ENCODE data around the gene TMEM131.
"Not testable (repeated sequence)": the region's sequence is repeated elsewhere in the genome, so short reads cannot be mapped to it uniquely, and the experiment has no call there.

TMEM131 gene

DNA sequence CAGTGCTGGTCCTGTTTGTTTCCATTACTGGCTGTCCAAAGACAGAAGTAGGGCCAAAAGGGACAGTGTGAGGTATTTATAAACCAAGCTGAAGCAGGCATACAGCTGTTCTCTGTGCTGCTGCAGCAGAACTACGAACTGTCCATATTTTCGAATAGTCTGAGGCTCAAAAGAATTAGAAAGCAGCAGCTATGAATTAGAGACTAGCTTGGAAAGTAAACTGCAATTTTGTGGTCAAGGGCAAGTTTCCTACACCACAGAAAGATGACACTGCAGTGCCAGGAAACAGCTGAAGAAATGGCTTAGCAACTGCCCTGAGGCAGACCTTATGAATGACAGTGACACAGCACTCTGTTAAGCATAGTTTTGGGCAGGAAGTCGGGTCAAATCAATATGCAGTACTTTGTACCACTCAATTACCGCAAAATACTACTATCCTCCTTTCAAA, 125.3 kb downstream of the TMEM131 start:
- no peak for TF ChIP-seq ZNF274 (IDR thresholded peaks at IDR 0.05; ENCODE audit: low read depth, low read length)
- H3K4me3 ChIP-seq (ENCODE audit: low read length) = no peak overlapping the region

DNA sequence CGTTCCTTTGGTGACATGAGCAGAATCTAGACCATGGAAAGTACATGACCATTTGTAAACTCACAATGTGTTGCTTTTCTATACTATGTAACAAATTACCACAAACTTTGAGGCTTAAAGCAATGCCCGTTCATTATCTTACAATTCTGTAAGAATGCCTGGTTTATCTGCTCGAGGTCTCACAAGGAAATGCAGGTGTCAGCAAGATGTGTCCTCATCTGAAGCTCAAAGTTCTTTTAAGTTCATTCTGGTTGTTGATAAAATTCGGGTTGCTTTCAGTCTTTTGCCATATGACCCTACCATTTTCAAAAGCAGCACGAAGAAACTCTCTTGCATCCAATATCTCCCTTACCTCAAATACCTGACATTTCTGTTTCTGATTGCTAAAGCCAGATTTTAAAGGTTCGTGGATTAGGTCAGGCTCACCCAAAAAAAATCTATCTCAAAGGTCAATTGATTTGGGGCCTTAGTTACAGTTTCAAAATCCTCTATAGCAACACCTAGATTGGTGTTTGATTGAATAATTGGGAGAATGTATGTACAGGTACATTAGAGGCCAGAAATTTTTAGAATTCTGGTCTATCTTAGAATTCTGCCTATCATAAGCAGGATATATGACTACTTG, 125.9 kb downstream of the TMEM131 start:
- no peak overlapping the region for H3K4me3 ChIP-seq (ENCODE audit: low read length)
- no peak for TF ChIP-seq ZNF274 (IDR thresholded peaks at IDR 0.05; ENCODE audit: low read depth, low read length)

DNA sequence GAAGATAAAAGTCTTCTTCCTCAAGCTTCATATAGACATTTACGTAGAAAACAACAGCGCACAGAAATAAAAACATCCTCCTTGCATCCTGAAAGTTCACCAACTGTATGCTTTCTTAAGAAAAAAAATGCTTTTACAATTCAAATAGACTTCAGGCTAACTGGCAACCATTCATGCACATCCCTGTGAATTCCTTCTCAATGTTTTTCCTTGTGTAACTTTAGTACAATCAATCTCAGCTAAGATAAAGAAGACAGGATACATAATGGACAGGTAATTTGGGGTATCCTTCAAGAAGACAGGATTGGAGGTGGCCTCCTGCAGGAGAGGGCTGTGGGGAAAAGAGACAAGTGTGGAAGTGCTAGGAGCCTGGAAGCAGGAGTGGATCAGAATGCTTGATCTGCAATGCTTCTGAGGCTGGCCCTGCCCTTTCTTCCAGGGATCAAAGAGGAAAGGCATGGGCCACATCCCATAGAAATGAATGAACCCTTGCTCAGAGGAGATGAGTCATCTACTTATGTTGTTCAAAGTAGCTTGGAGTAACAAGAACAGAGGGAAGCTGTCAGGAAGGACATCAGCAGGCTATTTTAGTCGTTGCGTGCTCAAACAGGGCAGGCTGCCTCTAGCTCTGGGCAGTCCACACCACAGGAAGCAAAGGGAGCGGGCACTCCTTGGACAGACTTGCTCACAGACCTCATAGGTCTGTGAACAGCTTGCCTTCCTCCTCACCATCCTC, 126.6 kb downstream of the TMEM131 start:
- TF ChIP-seq ZNF274 (IDR thresholded peaks at IDR 0.05; ENCODE audit: low read depth, low read length) = no peak
- H3K4me3 ChIP-seq (ENCODE audit: low read length) = no peak overlapping the region

DNA sequence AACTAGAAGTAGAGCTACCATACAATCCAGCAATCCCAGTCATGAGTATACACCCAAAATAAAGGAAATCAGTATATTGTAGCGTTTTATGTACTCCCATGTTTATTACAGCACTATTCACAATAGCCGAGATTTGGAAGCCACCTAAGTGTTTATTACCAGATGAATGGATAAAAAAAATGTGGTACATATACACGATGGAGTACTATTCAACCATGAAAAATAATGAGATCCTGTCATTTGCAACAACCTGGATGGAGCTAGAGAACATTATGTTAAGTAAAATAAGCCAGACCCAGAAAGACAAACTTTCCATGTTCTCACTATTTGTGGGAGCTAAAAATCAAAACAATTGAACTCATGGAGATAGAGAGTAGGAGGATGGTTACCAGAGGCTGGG, 131.9 kb downstream of the TMEM131 start:
- no peak for TF ChIP-seq ZNF274 (IDR thresholded peaks at IDR 0.05; ENCODE audit: low read depth, low read length)
- no peak overlapping the region for H3K4me3 ChIP-seq (ENCODE audit: low read length)

DNA sequence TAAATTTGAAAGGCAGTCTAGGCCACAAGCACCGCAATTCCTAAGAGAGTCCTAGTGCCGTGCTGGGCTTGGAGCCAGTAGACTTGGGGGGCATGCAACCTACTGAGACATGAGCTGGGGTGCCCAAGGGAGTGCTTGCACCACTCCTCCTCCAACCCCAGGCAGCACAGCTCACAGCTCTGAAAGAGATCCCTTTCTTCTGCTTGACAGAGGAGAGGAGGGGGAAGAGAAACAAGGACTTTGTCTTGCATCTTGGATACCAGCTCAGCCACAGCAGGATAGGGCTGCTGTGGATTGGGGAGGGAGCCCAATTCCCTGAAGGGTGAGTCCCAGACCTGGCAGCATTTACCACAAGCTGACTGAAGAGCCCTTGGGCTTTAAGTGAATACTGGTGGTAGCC, 134.6 kb downstream of the TMEM131 start:
- H3K4me3 ChIP-seq (ENCODE audit: low read length) = no peak overlapping the region
- no peak for TF ChIP-seq ZNF274 (IDR thresholded peaks at IDR 0.05; ENCODE audit: low read depth, low read length)

DNA sequence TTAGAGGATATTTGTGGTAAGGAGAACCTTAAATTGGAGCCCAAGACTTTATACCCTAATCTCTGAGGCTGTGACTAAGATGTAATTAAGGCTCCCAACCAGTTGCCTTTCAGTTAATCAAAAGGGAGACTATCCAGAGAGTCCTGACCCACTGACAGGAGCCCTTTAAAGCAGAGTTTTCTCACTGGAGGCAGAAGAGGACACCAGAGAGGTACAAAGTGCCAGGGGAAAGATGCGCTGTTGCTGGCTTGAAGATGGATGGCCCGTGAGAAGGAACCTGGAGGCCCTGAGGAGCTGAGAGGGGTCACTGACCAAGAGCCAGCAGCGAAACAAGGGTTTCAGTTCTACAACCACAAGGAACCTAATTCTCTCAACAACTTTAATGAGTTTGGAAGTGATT, 137.3 kb downstream of the TMEM131 start:
- TF ChIP-seq ZNF274 (IDR thresholded peaks at IDR 0.05; ENCODE audit: low read depth, low read length) = no peak
- H3K4me3 ChIP-seq (ENCODE audit: low read length) = no peak overlapping the region

DNA sequence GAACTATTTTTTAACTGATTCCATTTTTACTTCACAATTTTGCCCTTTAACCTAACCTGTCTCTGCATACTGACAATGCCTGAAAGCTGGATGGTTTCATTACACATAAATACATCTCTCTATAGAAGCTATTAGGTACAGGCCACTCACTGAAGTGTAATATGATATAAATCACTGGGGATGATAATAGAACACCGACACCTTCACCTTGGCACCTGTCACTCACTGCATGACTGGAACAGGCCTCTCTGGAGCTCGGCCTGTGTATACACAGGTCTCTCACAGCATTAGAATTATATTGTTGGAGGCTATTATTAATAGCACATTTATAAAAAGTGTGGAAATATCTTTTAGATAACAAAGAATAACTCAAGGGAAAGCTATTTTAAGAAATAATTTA, 138.2 kb downstream of the TMEM131 start:
- no peak overlapping the region for H3K4me3 ChIP-seq (ENCODE audit: low read length)
- TF ChIP-seq ZNF274 (IDR thresholded peaks at IDR 0.05; ENCODE audit: low read depth, low read length) = no peak

DNA sequence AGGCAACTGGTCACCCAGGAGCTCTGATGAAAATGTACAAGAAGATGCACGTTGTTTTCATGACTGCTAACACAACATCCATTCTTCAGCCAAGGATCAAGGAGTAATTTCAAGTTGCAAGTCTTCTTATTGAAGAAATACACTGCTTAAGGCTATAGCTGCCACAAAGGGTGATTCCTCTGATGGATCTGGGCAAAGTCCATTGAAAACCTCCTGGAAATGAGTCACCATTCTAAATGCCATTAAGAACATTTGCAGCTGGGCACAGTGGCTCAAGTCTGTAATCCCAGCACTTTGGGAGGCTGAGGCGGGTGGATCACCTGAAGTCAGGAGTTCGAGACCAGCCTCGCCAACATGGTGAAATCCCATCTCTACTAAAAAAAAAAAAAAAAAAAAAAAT, 142.7 kb downstream of the TMEM131 start:
- not testable (repeated sequence) for H3K4me3 ChIP-seq (ENCODE audit: low read length)

DNA sequence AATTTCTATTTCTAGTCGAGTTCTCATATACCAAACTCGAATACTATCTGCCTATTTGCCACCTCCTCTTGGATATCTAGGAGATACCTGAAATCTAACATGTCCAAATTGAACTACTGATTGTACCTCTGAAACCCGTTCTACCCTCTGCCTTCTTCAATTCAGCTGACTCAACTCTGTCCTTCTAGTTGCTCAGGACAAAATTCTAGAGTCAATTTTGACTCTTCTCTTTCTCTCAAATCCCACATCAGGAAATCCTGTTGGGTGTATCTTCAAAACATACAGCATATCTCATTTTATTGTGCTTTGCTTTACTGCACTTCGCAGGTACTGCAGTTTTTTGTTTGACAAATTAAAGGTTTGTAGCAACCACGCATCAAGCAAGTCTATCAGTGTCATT, 144.6 kb downstream of the TMEM131 start:
- TF ChIP-seq ZNF274 (IDR thresholded peaks at IDR 0.05; ENCODE audit: low read depth, low read length) = no peak
- H3K4me3 ChIP-seq (ENCODE audit: low read length) = no peak overlapping the region

DNA sequence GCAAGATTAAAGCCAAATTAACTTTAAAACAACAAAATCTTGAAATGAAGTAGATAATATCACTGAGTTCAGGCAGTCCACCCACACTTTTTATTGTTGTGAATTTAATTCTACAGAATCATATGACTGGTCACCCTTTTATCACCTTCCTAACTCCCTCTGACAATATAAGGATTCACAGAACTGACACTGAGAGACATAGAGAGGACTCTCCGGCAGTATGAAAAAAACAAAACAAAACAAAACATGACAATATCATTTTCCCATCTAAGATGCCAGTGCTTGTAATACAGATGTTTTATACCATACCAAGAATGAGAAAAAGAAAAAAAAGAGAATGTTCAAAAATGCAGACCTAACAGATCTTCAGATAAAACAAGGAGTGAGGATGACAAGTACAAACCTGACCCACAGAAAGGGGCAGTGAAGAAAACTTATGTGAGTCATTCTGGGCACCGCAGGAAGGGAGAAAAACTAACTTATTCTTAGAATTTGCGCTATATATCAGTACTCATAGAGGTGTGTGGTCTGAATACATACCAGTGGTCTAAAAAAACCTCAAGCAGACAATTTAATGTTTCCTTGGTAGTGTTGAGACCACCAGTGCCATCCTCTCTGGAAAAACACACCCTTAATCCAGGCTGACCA, 145.7 kb downstream of the TMEM131 start:
- TF ChIP-seq ZNF274 (IDR thresholded peaks at IDR 0.05; ENCODE audit: low read depth, low read length) = no peak
- H3K4me3 ChIP-seq (ENCODE audit: low read length) = no peak overlapping the region

DNA sequence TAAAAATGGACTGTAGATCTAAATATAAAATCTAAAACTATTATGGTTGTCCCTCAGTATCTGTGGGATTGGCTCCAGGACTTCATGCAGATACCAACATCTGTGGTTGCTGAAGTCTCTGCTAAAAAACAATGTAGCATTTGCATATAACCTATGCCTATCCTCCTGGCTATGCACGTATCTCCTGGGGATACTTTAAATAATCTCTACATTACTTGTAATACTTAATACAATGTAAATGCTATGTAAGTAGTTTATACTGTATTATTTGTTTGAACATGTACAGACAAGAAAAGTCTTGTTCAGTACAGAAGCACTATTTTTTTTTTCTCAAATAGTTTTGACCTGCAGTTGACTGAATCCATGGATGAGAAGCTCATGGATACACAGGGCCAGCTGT, 147.4 kb downstream of the TMEM131 start:
- no peak overlapping the region for H3K4me3 ChIP-seq (ENCODE audit: low read length)
- no peak for TF ChIP-seq ZNF274 (IDR thresholded peaks at IDR 0.05; ENCODE audit: low read depth, low read length)

DNA sequence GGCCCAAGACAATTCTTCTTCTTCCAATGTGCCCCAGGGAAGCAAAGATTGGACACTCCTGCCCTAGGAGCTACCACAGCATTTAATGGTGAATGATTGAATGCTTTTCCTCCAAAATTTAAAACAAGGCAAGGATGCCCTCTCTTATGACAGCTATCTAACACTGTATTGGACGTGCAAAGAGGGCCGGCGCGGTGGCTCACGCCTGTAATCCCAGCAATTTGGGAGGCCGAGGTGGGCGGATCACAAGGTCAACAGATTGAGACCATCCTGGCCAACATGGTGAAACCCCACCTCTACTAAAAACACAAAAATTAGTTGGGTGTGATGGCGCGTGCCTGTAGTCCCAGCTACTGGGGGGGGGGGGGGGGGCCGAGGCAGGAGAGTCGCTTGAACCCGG, 149.0 kb downstream of the TMEM131 start:
- not testable (repeated sequence) for H3K4me3 ChIP-seq (ENCODE audit: low read length)

DNA sequence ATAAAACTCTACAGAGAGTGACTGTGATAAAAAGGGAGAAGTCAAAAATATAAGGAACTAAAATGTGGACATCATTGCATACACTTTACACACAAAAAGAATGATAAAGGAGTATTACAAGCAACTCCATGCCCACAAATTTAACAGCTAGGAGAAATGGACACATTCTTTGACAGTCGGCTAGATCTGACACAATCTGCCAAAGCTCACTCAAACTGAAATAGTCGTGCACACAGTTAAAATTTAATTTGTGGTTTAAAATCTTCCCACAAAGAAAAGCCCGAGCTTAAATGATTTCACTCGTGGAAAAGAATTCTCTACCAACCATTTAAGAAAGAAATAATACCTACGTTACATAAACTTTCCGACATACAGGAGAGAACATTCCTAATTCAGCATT, 149.9 kb downstream of the TMEM131 start:
- no peak for TF ChIP-seq ZNF274 (IDR thresholded peaks at IDR 0.05; ENCODE audit: low read depth, low read length)
- no peak overlapping the region for H3K4me3 ChIP-seq (ENCODE audit: low read length)

DNA sequence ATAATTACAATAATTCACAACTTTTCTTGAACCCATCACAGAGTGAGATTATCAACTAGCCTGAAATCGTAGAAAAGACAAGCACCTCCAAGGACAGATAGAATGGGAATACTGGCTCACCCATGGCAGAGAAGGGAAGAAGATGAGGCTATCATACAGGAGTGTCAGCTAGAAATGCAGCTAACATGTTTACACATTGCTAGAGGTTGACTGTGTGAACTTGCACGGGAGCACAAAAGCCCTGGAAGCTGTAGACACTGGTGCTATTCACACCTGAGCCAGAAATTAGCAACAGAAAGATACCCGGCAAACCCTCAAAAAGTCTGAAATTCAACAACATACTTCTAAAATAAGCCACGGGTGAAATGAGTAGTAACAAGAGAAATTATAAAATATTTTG, 150.6 kb downstream of the TMEM131 start:
- no peak overlapping the region for H3K4me3 ChIP-seq (ENCODE audit: low read length)
- no peak for TF ChIP-seq ZNF274 (IDR thresholded peaks at IDR 0.05; ENCODE audit: low read depth, low read length)

DNA sequence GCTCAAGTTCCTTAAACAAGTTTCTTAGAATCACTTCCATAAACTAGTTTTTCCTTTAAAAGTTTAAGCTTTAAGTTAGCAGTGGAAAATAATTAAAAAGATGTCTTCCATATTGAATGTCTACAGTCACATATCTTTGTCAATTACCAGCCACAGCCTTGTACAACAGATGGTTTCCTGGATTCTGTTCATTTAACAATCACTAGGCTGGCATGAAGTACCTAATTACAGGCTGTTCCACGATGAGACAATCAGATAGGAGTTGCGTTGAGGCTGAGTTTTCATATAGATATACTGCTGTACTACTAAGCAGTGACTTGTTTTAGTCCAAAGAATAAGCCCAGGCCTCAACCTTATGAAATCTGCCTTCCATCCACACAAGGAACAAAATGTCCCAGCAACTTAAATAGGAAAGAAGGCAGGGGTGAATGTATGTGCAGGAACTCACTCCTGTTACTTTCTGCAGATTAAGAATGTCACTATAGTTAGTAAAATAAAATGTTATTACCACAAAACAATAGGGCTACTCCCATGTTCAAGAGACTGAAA, 151.4 kb downstream of the TMEM131 start:
- TF ChIP-seq ZNF274 (IDR thresholded peaks at IDR 0.05; ENCODE audit: low read depth, low read length) = no peak
- no peak overlapping the region for H3K4me3 ChIP-seq (ENCODE audit: low read length)

Data from GM08714 (cell line).